Uterus (tissue), 2 donors: ENCODE data around the gene FBXL2.

Experiments used
- POLR2A ChIP-seq, 2 donors: fragments of 450-650 bp; IDR thresholded peaks; one replicate each; pipeline ENCODE4 v1.6.1; 2016; ENCODE audit warnings: antibody characterized with exemption in 2 of 2, mild to moderate bottlenecking in 1 of 2, moderate library complexity in 1 of 2
- TF ChIP-seq, protein P1 (sequence below), 4 experiments: fragments of 200-600 bp in 2 of 4; fragments of 450-650 bp in 2 of 4; sonication (generic) in 2 of 4; IDR thresholded peaks; one replicate each; pipeline ENCODE4 v1.5.1; 2016 to 2019; ENCODE audit warnings: antibody characterized with exemption in 4 of 4, mild to moderate bottlenecking in 2 of 4, moderate library complexity in 1 of 4

DNA sequence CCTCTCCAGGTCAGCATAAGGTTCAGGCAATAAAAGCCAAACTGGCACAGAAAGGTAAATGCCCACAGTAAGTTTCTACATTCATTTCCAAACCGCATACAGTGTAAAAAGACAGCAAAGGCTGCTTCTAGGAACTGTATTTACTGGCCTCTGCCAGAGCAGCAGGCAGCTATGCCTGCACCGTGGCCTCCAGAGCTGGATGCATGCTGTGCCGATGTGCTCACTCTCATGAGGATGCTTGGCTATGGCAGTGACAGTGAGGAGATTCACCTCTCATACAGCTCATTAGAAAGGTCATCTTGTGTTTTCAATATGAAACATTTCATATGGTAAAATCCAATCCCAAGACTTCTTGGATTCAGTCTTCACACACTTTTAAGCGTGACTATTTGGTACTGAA lies 112.7 kb downstream of the FBXL2 start:
- TF ChIP-seq, protein P1, sequence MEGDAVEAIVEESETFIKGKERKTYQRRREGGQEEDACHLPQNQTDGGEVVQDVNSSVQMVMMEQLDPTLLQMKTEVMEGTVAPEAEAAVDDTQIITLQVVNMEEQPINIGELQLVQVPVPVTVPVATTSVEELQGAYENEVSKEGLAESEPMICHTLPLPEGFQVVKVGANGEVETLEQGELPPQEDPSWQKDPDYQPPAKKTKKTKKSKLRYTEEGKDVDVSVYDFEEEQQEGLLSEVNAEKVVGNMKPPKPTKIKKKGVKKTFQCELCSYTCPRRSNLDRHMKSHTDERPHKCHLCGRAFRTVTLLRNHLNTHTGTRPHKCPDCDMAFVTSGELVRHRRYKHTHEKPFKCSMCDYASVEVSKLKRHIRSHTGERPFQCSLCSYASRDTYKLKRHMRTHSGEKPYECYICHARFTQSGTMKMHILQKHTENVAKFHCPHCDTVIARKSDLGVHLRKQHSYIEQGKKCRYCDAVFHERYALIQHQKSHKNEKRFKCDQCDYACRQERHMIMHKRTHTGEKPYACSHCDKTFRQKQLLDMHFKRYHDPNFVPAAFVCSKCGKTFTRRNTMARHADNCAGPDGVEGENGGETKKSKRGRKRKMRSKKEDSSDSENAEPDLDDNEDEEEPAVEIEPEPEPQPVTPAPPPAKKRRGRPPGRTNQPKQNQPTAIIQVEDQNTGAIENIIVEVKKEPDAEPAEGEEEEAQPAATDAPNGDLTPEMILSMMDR (IDR thresholded peaks at IDR 0.05) = no peak
- no peak for TF ChIP-seq POLR2A (IDR thresholded peaks at IDR 0.05)
